Left kidney (tissue), 2 donors: ENCODE data around the gene ATP2B3. TPM values are rescaled to one million over a fixed set of nuclear protein-coding genes. Genes with fewer than 3 reads are reported as not detected.
A peak's percentile ranks its signal among the peaks of the same experiment; 100 is the strongest.
"Not testable (repeated sequence)": the region's sequence is repeated elsewhere in the genome, so short reads cannot be mapped to it uniquely, and the experiment has no call there.

ENCODE experiments used
- DNase-seq: peaks from one replicate; pipeline ENCODE4 v3.0.0-alpha.2; 2013
- polyA plus RNA-seq: library from polyadenylated mRNA; unstranded; fragments of 120-200 nt; gene quantifications from one replicate; pipeline ENCODE4 v1.2.1, GENCODE V29; 2013; ENCODE audit not compliant: insufficient read length

Gene ATP2B3
- polyA plus RNA-seq, 1 donor = 0.18 TPM

GRCh38 chrX:153593811-153594500, 76.5 kb downstream of the ATP2B3 start:
- no peak for DNase-seq

- DNase-seq = no peak
Measured at GRCh38 chrX:153595387-153595786, 77.9 kb downstream of the ATP2B3 start.

- no peak for DNase-seq
Measured at GRCh38 chrX:153595859-153596857, 78.7 kb downstream of the ATP2B3 start.

GRCh38 chrX:153596981-153597750, 79.7 kb downstream of the ATP2B3 start:
- no peak for DNase-seq

- no peak for DNase-seq
Measured at GRCh38 chrX:153598541-153599191, 81.2 kb downstream of the ATP2B3 start, which contains the start of gene CCNQ. TSS of gene CCNQ (minus strand) at chrX:153599139. CDS start at chrX:153599073, 66 bp downstream.

- peak; percentile 79 for DNase-seq
Measured at GRCh38 chrX:153599192-153600031, 82.0 kb downstream of the ATP2B3 start.

- DNase-seq = no peak
Measured at GRCh38 chrX:153600032-153600373, 82.6 kb downstream of the ATP2B3 start.

GRCh38 chrX:153600921-153601320, 83.5 kb downstream of the ATP2B3 start:
- no peak for DNase-seq

GRCh38 chrX:153601511-153602110, 84.2 kb downstream of the ATP2B3 start:
- no peak for DNase-seq

- DNase-seq = no peak
Measured at GRCh38 chrX:153602601-153603000, 85.2 kb downstream of the ATP2B3 start.

GRCh38 chrX:153603131-153603656, 85.8 kb downstream of the ATP2B3 start:
- no peak for DNase-seq

GRCh38 chrX:153604666-153605380, 87.4 kb downstream of the ATP2B3 start:
- DNase-seq = not testable (repeated sequence)

GRCh38 chrX:153606503-153606902, 89.1 kb downstream of the ATP2B3 start:
- DNase-seq = no peak

GRCh38 chrX:153608376-153608775, 90.9 kb downstream of the ATP2B3 start:
- DNase-seq = no peak

- no peak for DNase-seq
Measured at GRCh38 chrX:153608806-153609205, 91.4 kb downstream of the ATP2B3 start.

GRCh38 chrX:153609917-153610835, 92.7 kb downstream of the ATP2B3 start:
- peak; percentile 65 for DNase-seq

- no peak for DNase-seq
Measured at GRCh38 chrX:153610836-153611213, 93.4 kb downstream of the ATP2B3 start.
